SK-N-MC (cell line): ENCODE data around the gene AKAP9.

Experiments used
- DNase-seq: peaks from one replicate; pipeline ENCODE4 v3.0.0-alpha.2; 2011; ENCODE audit warnings: low read depth, low spot score
- H3K27ac ChIP-seq: fragments of 200-600 bp; sonication (generic); 2 replicates; pipeline ENCODE4 v1.5.1; 2016; ENCODE audit warnings: mixed run types
- H3K36me3 ChIP-seq: fragments of 200-600 bp; sonication (generic); 2 replicates; pipeline ENCODE4 v1.6.1; 2017; ENCODE audit warnings: antibody characterized with exemption, low read length, mixed read lengths; ENCODE audit not compliant: insufficient read depth
- H3K4me3 ChIP-seq: fragments of 200-600 bp; sonication (generic); 2 replicates; pipeline ENCODE4 v1.5.1; 2016
- H3K9ac ChIP-seq: fragments of 200-600 bp; sonication (generic); 2 replicates; pipeline ENCODE4 v1.8.0; 2017; ENCODE audit warnings: mixed run types, mixed read lengths; ENCODE audit not compliant: insufficient read length
- H3K9me3 ChIP-seq: fragments of 200-600 bp; sonication (generic); 2 replicates; pipeline ENCODE4 v1.6.1; 2017; ENCODE audit warnings: low read depth, mild to moderate bottlenecking, antibody characterized with exemption, low read length, moderate library complexity, mixed read lengths
- EZH2 ChIP-seq: fragments of 200-600 bp; sonication (generic); IDR thresholded peaks from one replicate; pipeline ENCODE4 v1.6.1; 2017; ENCODE audit warnings: antibody characterized with exemption
- FOXP2 ChIP-seq: optimal IDR thresholded peaks from 2 replicates; pipeline ENCODE3; 2011; ENCODE audit warnings: mild to moderate bottlenecking, moderate library complexity; ENCODE audit not compliant: insufficient read depth; ENCODE audit errors: extremely low read length, control extremely low read depth
- POLR2AphosphoS5 ChIP-seq: IDR thresholded peaks from 2 replicates; pipeline ENCODE4 v1.6.1; 2012; ENCODE audit warnings: mild to moderate bottlenecking, low read depth, low read length, borderline replicate concordance

The AKAP9 gene

GRCh38 chr7:92155108-92155739, 214.6 kb downstream of the AKAP9 start:
- Histone ChIP-seq H3K9ac (no peak overlapping the region), H3K27ac (no peak overlapping the region), H3K4me3 (no peak overlapping the region), H3K36me3 (no peaks in the 10 kb centered on the region), H3K9me3 (no peaks in the 10 kb centered on the region)
- no peak for TF ChIP-seq FOXP2
- TF ChIP-seq POLR2AphosphoS5 = no peak
- no peak for TF ChIP-seq EZH2
- DNase-seq = no peak

DNA sequence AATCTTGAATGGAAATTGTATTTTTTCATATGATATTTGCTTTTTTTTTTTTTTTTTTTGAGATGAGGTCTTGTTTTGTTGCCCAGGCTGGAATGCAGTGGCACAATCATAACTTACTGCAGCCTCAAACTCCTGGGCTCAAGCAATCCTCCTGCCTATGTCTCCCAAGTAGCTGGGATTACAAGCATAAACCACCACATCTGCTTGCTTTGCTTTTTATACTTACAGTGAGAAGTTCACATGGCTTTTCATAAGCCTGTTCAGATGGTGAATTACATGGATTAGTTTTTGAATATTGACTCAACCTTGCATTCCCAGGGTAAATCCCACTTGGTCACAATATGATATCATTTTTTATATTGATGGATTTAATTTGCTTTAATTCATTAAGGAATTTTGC, 216.3 kb downstream of the AKAP9 start:
- no peak overlapping the region for H3K27ac ChIP-seq
- DNase-seq = no peak
- no peaks in the 10 kb centered on the region for H3K9me3 ChIP-seq
- TF ChIP-seq EZH2 = no peak
- H3K36me3 ChIP-seq = no peaks in the 10 kb centered on the region
- no peak overlapping the region for H3K4me3 ChIP-seq
- no peak overlapping the region for H3K9ac ChIP-seq

GRCh38 chr7:92158660-92159575, 218.3 kb downstream of the AKAP9 start:
- H3K9ac ChIP-seq = no peak overlapping the region
- H3K36me3 ChIP-seq = no peaks in the 10 kb centered on the region
- no peak overlapping the region for H3K4me3 ChIP-seq
- no peak overlapping the region for H3K27ac ChIP-seq
- TF ChIP-seq EZH2 (no peak), FOXP2 (no peak), POLR2AphosphoS5 (no peak)
- DNase-seq = no peak
- H3K9me3 ChIP-seq = no peaks in the 10 kb centered on the region
